Keratinocyte (primary cell): ENCODE results near the gene TSR3. TPM values are rescaled to one million over a fixed set of nuclear protein-coding genes. Genes with fewer than 3 reads are reported as not detected.
A peak's percentile ranks its signal among the peaks of the same experiment; 100 is the strongest.

ENCODE experiments used
- DNase-seq: peaks from one replicate; pipeline ENCODE4 v3.0.0-alpha.2; 2011; ENCODE audit warnings: low read depth, missing footprints, low spot score
- FAIRE-seq: peaks from 2 replicates; lab custom pipeline; 2011; peaks lifted over from hg19 to GRCh38; lab: Jason Lieb, UNC
- H2AFZ ChIP-seq: 2 replicates; pipeline ENCODE4 v1.6.0; 2012; ENCODE audit warnings: low read length, control low read depth, inconsistent platforms; ENCODE audit not compliant: control insufficient read depth
- H3K27ac ChIP-seq: 2 replicates; pipeline ENCODE4 v1.5.1; 2011; ENCODE audit warnings: low read length; ENCODE audit not compliant: control insufficient read depth, insufficient read depth
- H3K27me3 ChIP-seq: 3 replicates; pipeline ENCODE4 v1.6.0; 2011; ENCODE audit warnings: low read length; ENCODE audit not compliant: control insufficient read depth, insufficient read depth; ENCODE audit errors: extremely low read depth
- H3K36me3 ChIP-seq, 2 experiments: 2 replicates in 1 of 2; 3 replicates in 1 of 2; pipeline ENCODE4 v1.5.1; 2011; ENCODE audit warnings: low read length in 2 of 2, mild to moderate bottlenecking in 1 of 2; ENCODE audit not compliant: control insufficient read depth in 2 of 2, insufficient read depth in 2 of 2; ENCODE audit errors: extremely low read depth in 1 of 2
- H3K4me1 ChIP-seq: 3 replicates; pipeline ENCODE4 v1.5.1; 2011; ENCODE audit warnings: low read length; ENCODE audit not compliant: control insufficient read depth, insufficient read depth; ENCODE audit errors: extremely low read depth
- H3K4me2 ChIP-seq: 3 replicates; pipeline ENCODE4 v1.6.0; 2011; ENCODE audit warnings: low read depth, low read length; ENCODE audit not compliant: control insufficient read depth, insufficient read depth; ENCODE audit errors: extremely low read depth
- H3K4me3 ChIP-seq, 3 experiments: fragments of 200-600 bp in 1 of 3; sonication (generic) in 1 of 3; 2 replicates in 2 of 3; 3 replicates in 1 of 3; pipeline ENCODE4 v1.5.1; 2011 to 2016; ENCODE audit warnings: low read length in 3 of 3, mild to moderate bottlenecking in 3 of 3, control low read depth in 2 of 3, inconsistent platforms in 1 of 3, low read depth in 1 of 3, mixed read lengths in 1 of 3, mixed run types in 1 of 3, moderate library complexity in 1 of 3; ENCODE audit not compliant: control insufficient read depth in 2 of 3, insufficient read depth in 2 of 3; ENCODE audit errors: extremely low read depth in 1 of 3
- H3K79me2 ChIP-seq: 2 replicates; pipeline ENCODE4 v1.6.0; 2012; ENCODE audit warnings: low read length; ENCODE audit not compliant: control insufficient read depth, insufficient read depth
- H3K9ac ChIP-seq: 3 replicates; pipeline ENCODE4 v1.6.0; 2011; ENCODE audit warnings: low read length; ENCODE audit not compliant: control insufficient read depth, insufficient read depth; ENCODE audit errors: extremely low read depth
- H3K9me1 ChIP-seq: 3 replicates; pipeline ENCODE4 v1.6.0; 2011; ENCODE audit warnings: low read length; ENCODE audit not compliant: control insufficient read depth, insufficient read depth; ENCODE audit errors: extremely low read depth
- H3K9me3 ChIP-seq: 2 replicates; pipeline ENCODE4 v1.5.1; 2012; ENCODE audit warnings: low read depth, low read length; ENCODE audit not compliant: control insufficient read depth
- H4K20me1 ChIP-seq: 3 replicates; pipeline ENCODE4 v1.6.0; 2011; ENCODE audit warnings: low read length; ENCODE audit not compliant: control insufficient read depth, insufficient read depth; ENCODE audit errors: extremely low read depth
- CTCF ChIP-seq, 3 experiments: IDR thresholded peaks in 1 of 3; conservative IDR thresholded peaks in 1 of 3; optimal IDR thresholded peaks in 1 of 3; 2 replicates in 2 of 3; 3 replicates in 1 of 3; pipeline versions ENCODE3 to v1.5.1; 2011; ENCODE audit warnings: low read length in 3 of 3, mild to moderate bottlenecking in 3 of 3, moderate library complexity in 2 of 3, control low read depth in 1 of 3, inconsistent platforms in 1 of 3; ENCODE audit not compliant: insufficient read depth in 2 of 3; ENCODE audit errors: extremely low read depth in 1 of 3
- EZH2 ChIP-seq: IDR thresholded peaks from one replicate; pipeline ENCODE4 v1.6.1; 2012; ENCODE audit warnings: inconsistent platforms, mild to moderate bottlenecking, low read length, moderate library complexity
- dilution Hi-C: fragments of 300-500 bp; cut with MboI; formaldehyde crosslinking; loops from one replicate; pipeline ENCODE4 v1.7.0; 2020; ENCODE audit warnings: low sequenced_read_pairs; ENCODE audit not compliant: extremely low pct_ligation_motif_present
- polyA plus RNA-seq, 5 experiments: library from polyadenylated mRNA; depleted of rRNA in 3 of 5; stranded (reverse) in 3 of 5; stranded (forward) in 1 of 5; unstranded in 1 of 5; fragments of >200 nt; gene quantifications; 1 replicate in 1 of 5; 2 replicates in 3 of 5; 3 replicates in 1 of 5; pipeline versions ENCODE4 v1.2.1 to v1.2.3, GENCODE V29; 2011 to 2012; ENCODE audit warnings: missing spikeins in 2 of 5, low read depth in 1 of 5, low replicate concordance in 1 of 5

The TSR3 gene
- polyA plus RNA-seq, 1 donor (not counting 4 experiments of a cell fraction or from before 2014, with no cell fraction given): 33.0 TPM

- Histone ChIP-seq H3K4me2 (peak overlapping the region; percentile 79), H3K4me3 (no peak overlapping the region), H3K9ac (peak overlapping the region; percentile 85), H3K79me2 (no peaks in the 10 kb centered on the region), H4K20me1 (no peaks in the 10 kb centered on the region), H3K36me3 (no peaks in the 10 kb centered on the region), H3K27ac (no peak overlapping the region), H3K9me3 (no peaks in the 10 kb centered on the region), H2AFZ (no peak overlapping the region), H3K9me1 (no peaks in the 10 kb centered on the region), H3K4me1 (peaks cover 7% of the 10 kb centered on the region), H3K27me3 (no peaks in the 10 kb centered on the region)
- DNase-seq: no peak
- dilution Hi-C loops: no loop called here
- FAIRE-seq: no peak
- TF ChIP-seq EZH2 (no peak), CTCF (optimal IDR thresholded peaks at IDR 0.05 in 1 of 3, IDR thresholded peaks at IDR 0.05 in 1 of 3, conservative IDR thresholded peaks at IDR 0.05 in 1 of 3; ENCODE audit: extremely low read depth in 1 of 3, insufficient read depth in 2 of 3, low read length in 3 of 3) (no peak)
Observed at GRCh38 chr16:1378087-1378803, 26.6 kb upstream of the TSR3 start.

- dilution Hi-C loops: no loop called here
- H3K36me3 ChIP-seq: no peaks in the 10 kb centered on the region
- no peak overlapping the region for H3K4me3 ChIP-seq
- H3K4me2 ChIP-seq: no peak overlapping the region
- DNase-seq: no peak
- no peak overlapping the region for H2AFZ ChIP-seq
- peaks cover 7% of the 10 kb centered on the region for H3K4me1 ChIP-seq
- no peak for FAIRE-seq
- no peaks in the 10 kb centered on the region for H3K79me2 ChIP-seq
- H3K27me3 ChIP-seq: no peaks in the 10 kb centered on the region
- H4K20me1 ChIP-seq: no peaks in the 10 kb centered on the region
- no peaks in the 10 kb centered on the region for H3K9me3 ChIP-seq
- H3K27ac ChIP-seq: no peak overlapping the region
- TF ChIP-seq EZH2 (no peak), CTCF (optimal IDR thresholded peaks at IDR 0.05 in 1 of 3, IDR thresholded peaks at IDR 0.05 in 1 of 3, conservative IDR thresholded peaks at IDR 0.05 in 1 of 3; ENCODE audit: extremely low read depth in 1 of 3, insufficient read depth in 2 of 3, low read length in 3 of 3) (no peak)
- no peak overlapping the region for H3K9ac ChIP-seq
- no peaks in the 10 kb centered on the region for H3K9me1 ChIP-seq
Observed at GRCh38 chr16:1377406-1378010, 25.8 kb upstream of the TSR3 start.
